Retinal pigment epithelial cell (primary cell): ENCODE data around the gene CBFB.

Experiments used
- DNase-seq: peaks from one replicate; pipeline ENCODE4 v3.0.0-alpha.2; 2010; ENCODE audit warnings: low read depth
- H3K4me3 ChIP-seq: 2 replicates; pipeline ENCODE4 v1.5.1; 2011; ENCODE audit warnings: mild to moderate bottlenecking, low read length, control low read depth, moderate library complexity
- CTCF ChIP-seq: conservative IDR thresholded peaks from 2 replicates; pipeline ENCODE4 v1.5.1; 2011; ENCODE audit warnings: low read depth, low read length, control low read depth, inconsistent platforms

Gene CBFB

GRCh38 chr16:67030221-67030962 is 1.4 kb downstream of the CBFB start:
- no peak for DNase-seq
- peak overlapping the region; percentile 76 for H3K4me3 ChIP-seq

GRCh38 chr16:67034487-67034886 is 5.5 kb downstream of the CBFB start:
- no peak for TF ChIP-seq CTCF
- no peak overlapping the region for H3K4me3 ChIP-seq
- no peak for DNase-seq

More at GRCh38 chr16:67030221-67030962, 1.4 kb downstream of the CBFB start:
- TF ChIP-seq CTCF = no peak

- DNase-seq = no peak
- TF ChIP-seq CTCF = no peak
- no peak overlapping the region for H3K4me3 ChIP-seq
Observed at GRCh38 chr16:67035364-67035763, 6.4 kb downstream of the CBFB start.

- no peak for TF ChIP-seq CTCF
- no peak for DNase-seq
- no peak overlapping the region for H3K4me3 ChIP-seq
Observed at GRCh38 chr16:67036323-67036741, 7.4 kb downstream of the CBFB start.

GRCh38 chr16:67039260-67040020 is 10.5 kb downstream of the CBFB start:
- no peak for TF ChIP-seq CTCF
- no peak overlapping the region for H3K4me3 ChIP-seq
- no peak for DNase-seq

GRCh38 chr16:67040166-67040565 is 11.2 kb downstream of the CBFB start:
- DNase-seq = no peak
- H3K4me3 ChIP-seq = no peak overlapping the region
- TF ChIP-seq CTCF = no peak
